GM19043 (cell line): ENCODE results near the gene FMO3.

Source experiments
- ATAC-seq: cut with Tn5 transposase; IDR thresholded peaks from one replicate; pipeline ENCODE4 v1.9.1; 2021; ENCODE audit warnings: low read depth; ENCODE audit not compliant: unreplicated experiment

FMO3 gene

GRCh38 chr1:171090604-171091003, at the start of gene FMO3:
Gene FMO3, plus strand, starts transcription at chr1:171090905. Its CDS starts 1,754 bp downstream, at chr1:171092659.
- ATAC-seq = no peak

DNA sequence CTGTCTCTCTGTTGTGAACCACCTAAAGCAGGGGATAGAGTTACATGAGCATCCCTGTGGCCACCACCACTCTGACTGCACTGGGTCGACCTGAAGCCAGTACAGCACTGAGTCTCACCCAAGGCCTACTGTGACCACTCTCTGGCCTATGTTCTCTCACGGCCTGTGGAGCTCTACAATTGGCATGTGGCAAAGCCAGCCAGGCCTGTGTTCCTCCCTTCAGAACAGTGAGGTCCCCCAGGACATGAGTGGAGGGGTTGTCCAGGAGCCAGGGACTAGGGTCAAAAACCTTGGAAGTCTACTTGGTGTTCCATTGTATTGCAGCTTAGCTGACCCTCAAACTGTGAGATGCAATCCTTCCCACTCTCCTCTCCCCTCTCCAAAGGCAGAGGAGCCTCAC, 42.7 kb upstream of the FMO3 start:
- ATAC-seq = no peak

GRCh38 chr1:171052977-171053376, 37.7 kb upstream of the FMO3 start:
- ATAC-seq = no peak

DNA sequence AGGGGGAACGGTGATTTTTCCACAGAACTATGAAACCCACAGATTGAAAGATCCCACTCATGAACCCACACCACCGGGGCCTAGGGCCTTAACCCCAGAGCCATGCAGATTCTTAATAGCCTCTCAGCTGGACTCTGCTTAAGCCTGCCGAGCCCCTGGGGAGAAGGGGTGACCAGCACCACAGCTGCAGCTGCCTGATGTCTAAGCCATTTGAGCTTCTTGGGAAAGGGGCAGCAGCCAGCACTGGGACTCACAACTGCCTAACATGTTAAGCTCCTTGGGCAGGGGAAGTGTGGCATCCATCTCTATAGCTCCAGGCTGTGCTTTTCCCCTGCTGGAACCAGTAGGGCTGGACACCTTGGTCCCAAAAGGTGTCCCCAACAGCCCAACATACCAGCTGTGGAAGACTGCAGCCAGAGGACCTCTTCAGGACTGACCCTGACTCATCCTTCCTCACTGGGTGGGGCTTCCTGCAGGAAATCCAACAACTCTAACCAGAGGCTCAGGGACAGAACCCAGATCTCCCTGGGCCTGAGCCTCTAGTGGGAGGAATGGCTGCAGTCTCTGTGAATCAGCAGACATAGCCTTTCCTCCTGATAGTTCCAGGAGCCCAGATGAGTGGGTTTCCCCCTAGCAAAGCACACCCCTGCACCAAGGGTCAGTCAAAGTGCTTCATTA, 34.6 kb upstream of the FMO3 start:
- ATAC-seq = no peak

- no peak for ATAC-seq
Observed at GRCh38 chr1:171061425-171062143, 29.1 kb upstream of the FMO3 start.

GRCh38 chr1:171062902-171063301, 27.8 kb upstream of the FMO3 start:
- ATAC-seq = no peak

DNA sequence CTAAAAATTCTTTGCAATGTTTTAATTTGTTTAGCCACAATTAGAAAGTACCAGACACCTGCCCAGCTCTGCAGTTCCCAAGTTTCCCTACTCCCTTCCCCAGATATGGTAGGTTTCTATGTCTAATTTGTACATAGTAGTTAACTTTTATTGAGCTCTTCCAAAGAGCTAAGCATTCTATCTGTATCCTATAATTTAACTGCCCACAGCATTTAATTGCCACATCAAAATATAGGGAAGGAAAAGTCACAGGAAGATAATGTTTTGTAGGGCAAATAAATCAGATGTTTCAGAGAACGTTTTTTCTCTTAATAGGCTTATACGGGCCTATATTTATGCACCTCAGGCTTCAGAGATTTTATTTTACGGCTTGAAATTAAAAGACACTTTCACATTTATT, 15.7 kb upstream of the FMO3 start:
- no peak for ATAC-seq

DNA sequence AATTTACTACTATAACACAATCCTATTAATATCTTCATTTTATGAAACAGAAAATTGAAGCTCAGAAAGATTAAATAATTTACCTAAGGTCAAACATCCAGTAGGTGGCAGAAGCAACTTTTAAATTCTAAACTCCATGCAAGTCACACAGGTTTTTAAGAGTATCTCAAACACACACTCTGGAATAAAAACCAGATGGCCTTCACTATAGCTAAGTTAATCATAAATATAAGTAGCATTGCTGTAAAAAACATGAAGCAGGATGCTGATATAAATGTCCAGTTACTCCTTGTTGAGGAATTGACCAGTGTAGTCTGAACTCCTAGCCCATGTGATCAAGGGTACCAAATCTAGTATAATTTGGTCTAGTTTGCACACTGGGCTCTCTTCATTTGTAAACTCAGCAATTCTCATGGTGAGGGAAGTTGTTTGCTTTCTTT, 9.4 kb upstream of the FMO3 start:
- ATAC-seq = no peak

GRCh38 chr1:171081763-171082201, 8.9 kb upstream of the FMO3 start:
- no peak for ATAC-seq

DNA sequence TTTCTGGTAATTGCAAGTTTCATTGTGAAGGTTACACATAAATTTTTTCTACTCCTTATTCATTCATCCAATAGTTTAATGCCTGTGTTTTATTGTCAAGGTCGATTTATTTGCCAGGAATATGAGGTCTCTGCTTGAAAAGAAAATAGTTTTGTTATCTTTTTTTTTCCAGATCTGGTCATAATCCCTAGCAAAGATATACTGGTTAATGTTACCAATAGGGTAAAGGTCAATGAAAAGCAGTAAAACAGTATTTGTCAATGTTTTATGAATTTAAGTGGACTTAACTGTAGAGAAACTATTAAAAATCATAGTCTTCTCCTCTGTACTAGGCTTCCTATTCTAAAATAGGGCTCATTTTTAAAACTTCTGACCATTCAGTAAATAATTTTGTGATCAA, 8.1 kb upstream of the FMO3 start:
- ATAC-seq = no peak

- no peak for ATAC-seq
Observed at GRCh38 chr1:171083222-171083621, 7.5 kb upstream of the FMO3 start.

GRCh38 chr1:171084091-171084490, 6.6 kb upstream of the FMO3 start:
- ATAC-seq = no peak

DNA sequence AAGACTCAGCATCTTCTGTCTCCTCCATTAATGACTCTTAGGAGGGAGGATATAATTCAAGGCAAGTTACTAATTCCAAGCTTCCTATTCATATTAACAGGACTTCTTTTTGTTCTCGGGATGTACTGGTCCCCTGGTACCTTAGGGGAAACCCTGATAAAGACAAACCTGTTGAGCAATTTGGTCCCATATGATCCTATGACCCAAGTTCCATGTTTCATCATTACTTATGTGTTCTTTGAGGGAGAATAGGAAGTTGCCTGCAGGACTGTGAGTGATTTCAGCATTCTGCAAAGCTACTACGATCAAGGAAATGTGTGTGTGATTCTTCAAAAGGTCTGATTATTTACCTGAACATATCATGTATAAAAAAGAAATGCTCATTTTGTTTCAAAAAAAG, 5.8 kb upstream of the FMO3 start:
- ATAC-seq = no peak

DNA sequence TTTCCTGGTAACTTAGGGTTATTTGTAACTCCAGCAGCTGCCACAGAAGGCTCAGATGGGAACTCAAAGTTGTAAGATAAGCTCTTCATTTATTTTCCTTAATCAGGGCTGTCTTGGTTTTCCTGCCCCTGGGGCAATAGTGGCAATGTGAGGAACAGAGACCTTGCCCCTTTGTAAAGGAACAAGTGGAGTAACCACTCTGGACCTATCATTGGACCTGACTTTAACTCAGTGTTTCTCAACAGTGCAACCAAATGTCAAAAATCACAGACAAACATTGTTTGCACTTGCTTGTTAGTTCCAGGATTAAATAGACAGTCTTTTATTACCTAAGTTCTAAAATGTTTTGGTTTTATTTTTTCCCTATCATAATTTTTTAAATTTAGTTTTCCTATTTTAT, 2.8 kb upstream of the FMO3 start:
- ATAC-seq = no peak

DNA sequence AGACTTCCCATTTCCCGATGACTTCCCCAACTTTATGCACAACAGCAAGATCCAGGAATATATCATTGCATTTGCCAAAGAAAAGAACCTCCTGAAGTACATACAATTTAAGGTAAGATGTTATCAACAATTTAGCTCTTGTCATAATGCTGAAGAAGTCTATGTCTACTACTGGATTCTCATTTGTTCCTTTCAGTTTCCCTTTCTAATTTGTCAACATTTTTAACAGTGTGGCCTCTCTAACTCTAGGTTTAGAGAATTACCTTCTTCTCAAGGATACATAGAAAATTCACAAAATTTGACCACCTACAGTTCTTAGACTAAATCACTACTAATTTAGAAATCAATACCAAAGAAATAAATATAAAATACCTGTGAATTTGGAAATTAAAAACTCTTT, 13.2 kb downstream of the FMO3 start:
- ATAC-seq = no peak

- no peak for ATAC-seq
Observed at GRCh38 chr1:171107262-171107940, 16.7 kb downstream of the FMO3 start.

- no peak for ATAC-seq
Observed at GRCh38 chr1:171107969-171108368, 17.3 kb downstream of the FMO3 start.

DNA sequence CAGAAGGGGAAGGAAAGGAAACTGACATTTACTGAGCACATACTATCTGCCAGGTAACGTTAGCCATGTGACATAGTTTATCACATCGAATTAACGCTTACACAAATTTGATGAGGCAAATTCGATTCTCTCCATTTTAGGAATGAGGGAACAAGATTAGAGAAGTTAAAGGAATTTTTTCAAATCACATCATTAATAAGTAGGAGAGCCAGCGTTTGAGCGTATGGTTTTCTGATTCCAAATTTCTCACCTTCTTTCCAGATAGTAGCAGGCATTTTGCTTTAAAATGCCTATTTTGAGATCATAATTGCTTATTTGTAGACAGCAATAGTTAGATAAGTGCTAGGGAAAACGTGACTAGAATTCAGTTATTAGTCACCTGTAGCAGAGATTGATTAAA, 19.3 kb downstream of the FMO3 start:
- ATAC-seq = no peak

DNA sequence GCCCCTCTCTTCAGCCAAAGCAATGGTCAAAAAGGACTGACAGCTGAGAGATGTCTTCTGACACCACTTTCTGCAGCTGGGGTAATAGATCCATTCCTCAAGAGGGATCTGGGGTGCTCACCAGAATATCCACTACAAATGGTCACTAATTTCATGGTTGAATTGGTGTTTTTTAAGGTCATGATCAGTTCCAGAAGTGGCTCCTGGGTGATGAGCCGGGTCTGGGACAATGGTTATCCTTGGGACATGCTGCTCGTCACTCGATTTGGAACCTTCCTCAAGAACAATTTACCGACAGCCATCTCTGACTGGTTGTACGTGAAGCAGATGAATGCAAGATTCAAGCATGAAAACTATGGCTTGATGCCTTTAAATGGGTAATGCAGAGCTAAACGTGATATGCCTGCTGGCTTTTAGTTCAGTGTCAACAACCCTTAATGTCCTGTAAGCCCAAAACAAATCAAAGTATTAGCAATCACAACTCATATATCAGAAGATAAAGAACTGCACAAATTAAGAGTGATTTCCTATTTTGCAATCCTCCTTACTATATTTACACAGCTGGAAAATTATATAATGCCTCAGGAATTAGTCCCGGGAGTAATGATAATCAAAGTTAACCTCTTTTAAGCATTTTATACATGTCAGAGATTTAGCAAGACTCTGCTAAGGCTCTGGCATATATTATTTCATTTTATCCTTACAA, 20.1 kb downstream of the FMO3 start:
- ATAC-seq = no peak

GRCh38 chr1:171112119-171112518, 21.4 kb downstream of the FMO3 start:
- no peak for ATAC-seq

GRCh38 chr1:171113382-171113781, 22.7 kb downstream of the FMO3 start:
- ATAC-seq = no peak
